HG03520 (cell line): ENCODE measurements around the gene LIN7C.
"Not testable (repeated sequence)": the region's sequence is repeated elsewhere in the genome, so short reads cannot be mapped to it uniquely, and the experiment has no call there.

Experiments
- ATAC-seq: cut with Tn5 transposase; IDR thresholded peaks from one replicate; pipeline ENCODE4 v1.9.1; 2021; ENCODE audit warnings: mild to moderate bottlenecking, moderate library complexity; ENCODE audit not compliant: unreplicated experiment

Gene LIN7C

GRCh38 chr11:27451244-27451965, 55.2 kb downstream of the LIN7C start:
- no peak for ATAC-seq

GRCh38 chr11:27448184-27448540, 58.4 kb downstream of the LIN7C start:
- not testable (repeated sequence) for ATAC-seq

GRCh38 chr11:27447288-27448183, 59.0 kb downstream of the LIN7C start:
- no peak for ATAC-seq

- ATAC-seq: no peak
These were observed 60.9 kb downstream of the LIN7C start for GRCh38 chr11:27445625-27446024.

GRCh38 chr11:27444801-27445215, 61.8 kb downstream of the LIN7C start:
- ATAC-seq: no peak
